Mesenchymal stem cell (in vitro differentiated cells and primary cell): ENCODE measurements around the gene ENPP6.

Experiments used
- DNase-seq: peaks from one replicate; pipeline ENCODE4 v3.0.0-alpha.2; 2013
- H2AFZ ChIP-seq: one replicate; pipeline ENCODE4 v1.6.1; 2013; ENCODE audit warnings: low read depth, mild to moderate bottlenecking, control low read depth, inconsistent platforms, low read length, moderate library complexity
- H2AK5ac ChIP-seq: 2 replicates; pipeline ENCODE4 v1.6.1; 2013; ENCODE audit warnings: low read length, moderate library complexity, mild to moderate bottlenecking, inconsistent platforms; ENCODE audit not compliant: severe bottlenecking
- H2BK120ac ChIP-seq: one replicate; pipeline ENCODE4 v1.6.1; 2013; ENCODE audit warnings: low read depth, mild to moderate bottlenecking, inconsistent platforms, low read length, moderate library complexity
- H2BK12ac ChIP-seq, 2 experiments: one replicate each; pipeline ENCODE4 v1.6.1; 2013; ENCODE audit warnings: inconsistent platforms in 2 of 2, low read length in 2 of 2, mild to moderate bottlenecking in 2 of 2, moderate library complexity in 2 of 2, control low read depth in 1 of 2
- H2BK15ac ChIP-seq: one replicate; pipeline ENCODE4 v1.6.1; 2013; ENCODE audit warnings: mild to moderate bottlenecking, low read depth, inconsistent platforms; ENCODE audit not compliant: poor library complexity, severe bottlenecking
- H2BK5ac ChIP-seq: 2 replicates; pipeline ENCODE4 v1.6.1; 2013; ENCODE audit warnings: low read depth, mild to moderate bottlenecking, low read length, control low read depth, inconsistent platforms; ENCODE audit not compliant: poor library complexity, severe bottlenecking
- H3K14ac ChIP-seq, 2 experiments: one replicate each; pipeline ENCODE4 v1.6.1; 2013; ENCODE audit warnings: inconsistent platforms in 2 of 2, low read length in 2 of 2, control low read depth in 1 of 2, mild to moderate bottlenecking in 1 of 2, moderate library complexity in 1 of 2
- H3K18ac ChIP-seq, 2 experiments: one replicate each; pipeline ENCODE4 v1.6.1; 2013; ENCODE audit warnings: inconsistent platforms in 2 of 2, low read length in 2 of 2, control low read depth in 1 of 2, low read depth in 1 of 2, mild to moderate bottlenecking in 1 of 2
- H3K23ac ChIP-seq, 2 experiments: one replicate each; pipeline ENCODE4 v1.6.1; 2013; ENCODE audit warnings: inconsistent platforms in 2 of 2, low read length in 2 of 2, mild to moderate bottlenecking in 2 of 2, moderate library complexity in 2 of 2, control low read depth in 1 of 2
- H3K27ac ChIP-seq: 2 replicates; pipeline ENCODE4 v1.5.1; 2013; ENCODE audit warnings: mild to moderate bottlenecking, moderate library complexity, low read length, control low read depth, inconsistent platforms; ENCODE audit not compliant: poor library complexity, severe bottlenecking
- H3K27me3 ChIP-seq, 2 experiments: 2 replicates each; pipeline versions ENCODE4 v1.6.1 to v1.7.0; 2013; ENCODE audit warnings: low read length in 2 of 2, mild to moderate bottlenecking in 2 of 2, moderate library complexity in 2 of 2, control low read depth in 1 of 2, inconsistent platforms in 1 of 2; ENCODE audit not compliant: control insufficient read depth in 1 of 2, insufficient read depth in 1 of 2
- H3K36me3 ChIP-seq, 2 experiments: 2 replicates each; pipeline versions ENCODE4 v1.6.1 to v1.7.0; 2013; ENCODE audit warnings: low read length in 2 of 2, control low read depth in 1 of 2, inconsistent platforms in 1 of 2, low read depth in 1 of 2, mild to moderate bottlenecking in 1 of 2; ENCODE audit not compliant: insufficient read depth in 2 of 2, control insufficient read depth in 1 of 2
- H3K4ac ChIP-seq, 2 experiments: one replicate each; pipeline ENCODE4 v1.6.1; 2013; ENCODE audit warnings: inconsistent platforms in 2 of 2, low read length in 2 of 2, mild to moderate bottlenecking in 2 of 2, moderate library complexity in 2 of 2, control low read depth in 1 of 2, low read depth in 1 of 2
- H3K4me1 ChIP-seq: 2 replicates; pipeline ENCODE4 v1.6.1; 2013; ENCODE audit warnings: low read depth, low read length, control low read depth; ENCODE audit not compliant: control insufficient read depth, insufficient read depth
- H3K4me2 ChIP-seq: 2 replicates; pipeline ENCODE4 v1.6.1; 2013; ENCODE audit warnings: low read length, mild to moderate bottlenecking, inconsistent platforms; ENCODE audit not compliant: poor library complexity, severe bottlenecking
- H3K4me3 ChIP-seq, 2 experiments: 2 replicates each; pipeline versions ENCODE4 v1.5.1 to v1.7.0; 2013; ENCODE audit warnings: low read length in 2 of 2, mild to moderate bottlenecking in 2 of 2, control low read depth in 1 of 2, low read depth in 1 of 2; ENCODE audit not compliant: insufficient read depth in 1 of 2
- H3K79me1 ChIP-seq: replicated peaks from 2 replicates; pipeline ENCODE4 v1.6.1; 2013; ENCODE audit warnings: mild to moderate bottlenecking, control low read depth, low read length, inconsistent platforms; ENCODE audit not compliant: poor library complexity, severe bottlenecking
- H3K9ac ChIP-seq: 2 replicates; pipeline ENCODE4 v1.7.0; 2013; ENCODE audit warnings: mild to moderate bottlenecking, low read length, moderate library complexity
- H3K9me3 ChIP-seq: 2 replicates; pipeline ENCODE4 v1.7.0; 2013; ENCODE audit warnings: mild to moderate bottlenecking, low read length; ENCODE audit not compliant: control insufficient read depth
- H4K8ac ChIP-seq: one replicate; pipeline ENCODE4 v1.6.1; 2013; ENCODE audit warnings: inconsistent platforms, mild to moderate bottlenecking, low read length, moderate library complexity
- H4K91ac ChIP-seq: one replicate; pipeline ENCODE4 v1.6.1; 2013; ENCODE audit warnings: mild to moderate bottlenecking, low read length, inconsistent platforms
- WGBS: methylation state at CpG from one replicate; pipeline ENCODE4 v1.1.7; 2013; ENCODE audit warnings: mixed read lengths; 5-methylcytosine and 5-hydroxymethylcytosine counted together

Gene ENPP6

DNA sequence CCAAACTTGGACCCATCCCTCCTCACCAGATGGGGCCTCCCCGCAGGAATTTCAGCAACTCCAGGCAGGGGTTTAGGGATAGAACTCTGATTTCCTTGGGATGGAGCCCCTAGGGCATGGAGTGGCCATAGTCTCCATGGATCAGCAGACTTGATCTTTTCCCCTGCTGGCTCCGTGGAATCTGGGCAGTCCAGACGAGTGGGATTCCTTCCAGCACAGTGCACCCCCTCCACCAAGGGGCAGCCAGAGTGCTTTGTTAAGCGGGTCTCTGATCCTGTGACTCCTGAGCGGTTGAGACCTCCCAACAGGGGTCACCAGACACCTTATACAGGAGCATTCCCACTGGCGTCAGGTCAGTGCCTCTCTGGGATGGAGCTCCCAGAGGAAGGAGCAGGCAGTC lies 40.4 kb downstream of the ENPP6 start:
- Histone ChIP-seq H4K91ac (no peak overlapping the region), H2AFZ (no peak overlapping the region), H3K4me2 (no peak overlapping the region), H3K4me1 (no peaks in the 10 kb centered on the region), H3K27ac (no peak overlapping the region), H2BK12ac (no peak overlapping the region), H3K9ac (no peak overlapping the region), H2BK15ac (no peak overlapping the region), H3K27me3 (peaks cover 0 to 4% of the 10 kb centered on the region in 2 experiments), H3K79me1 (no peaks in the 10 kb centered on the region), H4K8ac (no peak overlapping the region), H3K23ac (no peak overlapping the region), H3K36me3 (no peaks in the 10 kb centered on the region), H2AK5ac (no peak overlapping the region), H3K14ac (no peak overlapping the region), H3K4ac (no peak overlapping the region), H3K18ac (no peak overlapping the region), H2BK5ac (no peak overlapping the region), H3K4me3 (no peak overlapping the region), H3K9me3 (peaks cover 3% of the 10 kb centered on the region), H2BK120ac (no peak overlapping the region)
- WGBS = 60% methylated on average over 6 of the region's 6 CpGs
- DNase-seq = no peak

- Histone ChIP-seq H2BK120ac (no peak overlapping the region), H2BK15ac (no peak overlapping the region), H3K9me3 (no peaks in the 10 kb centered on the region), H3K18ac (no peak overlapping the region), H3K4me2 (no peak overlapping the region), H3K27me3 (peaks cover 0 to 11% of the 10 kb centered on the region in 2 experiments), H3K4me1 (no peaks in the 10 kb centered on the region), H2BK12ac (no peak overlapping the region), H3K27ac (no peak overlapping the region), H3K9ac (no peak overlapping the region), H3K36me3 (no peaks in the 10 kb centered on the region), H3K79me1 (no peaks in the 10 kb centered on the region), H3K4ac (no peak overlapping the region), H3K14ac (no peak overlapping the region), H2AK5ac (no peak overlapping the region), H2BK5ac (no peak overlapping the region), H3K4me3 (no peak overlapping the region), H4K91ac (no peak overlapping the region), H3K23ac (no peak overlapping the region), H4K8ac (no peak overlapping the region), H2AFZ (no peak overlapping the region)
- 83% methylated on average over 14 of the region's 16 CpGs for WGBS
- DNase-seq = no peak
Observed at GRCh38 chr4:184174571-184175488, 42.8 kb downstream of the ENPP6 start.

- H3K36me3 ChIP-seq = no peaks in the 10 kb centered on the region
- no peaks in the 10 kb centered on the region for H3K9me3 ChIP-seq
- H3K18ac ChIP-seq = no peak overlapping the region
- no peaks in the 10 kb centered on the region for H3K79me1 ChIP-seq
- no peak overlapping the region for H2AK5ac ChIP-seq
- no peak overlapping the region for H3K27ac ChIP-seq
- H4K8ac ChIP-seq = no peak overlapping the region
- 18% methylated on average over 1 of the region's 1 CpG for WGBS
- H2BK120ac ChIP-seq = no peak overlapping the region
- H3K4ac ChIP-seq = no peak overlapping the region
- H2BK5ac ChIP-seq = no peak overlapping the region
- no peak overlapping the region for H3K4me2 ChIP-seq
- no peak overlapping the region for H3K9ac ChIP-seq
- no peak overlapping the region for H2AFZ ChIP-seq
- H3K23ac ChIP-seq = no peak overlapping the region
- H3K4me1 ChIP-seq = peaks cover 2% of the 10 kb centered on the region
- no peak overlapping the region for H4K91ac ChIP-seq
- DNase-seq = peak; percentile 31
- H3K14ac ChIP-seq = no peak overlapping the region
- no peak overlapping the region for H3K4me3 ChIP-seq
- no peak overlapping the region for H2BK15ac ChIP-seq
- H3K27me3 ChIP-seq = peaks cover 14 to 30% of the 10 kb centered on the region in 2 experiments
- H2BK12ac ChIP-seq = no peak overlapping the region
Observed at GRCh38 chr4:184171011-184171410, 46.7 kb downstream of the ENPP6 start.

GRCh38 chr4:184169225-184169867 lies 48.3 kb downstream of the ENPP6 start:
- Histone ChIP-seq H2AFZ (no peak overlapping the region), H3K9me3 (no peaks in the 10 kb centered on the region), H3K4me3 (no peak overlapping the region), H3K36me3 (no peaks in the 10 kb centered on the region), H3K4me1 (peaks cover 2% of the 10 kb centered on the region), H3K79me1 (no peaks in the 10 kb centered on the region), H3K18ac (no peak overlapping the region), H3K23ac (no peak overlapping the region), H3K27ac (no peak overlapping the region), H2BK15ac (no peak overlapping the region), H2BK12ac (no peak overlapping the region), H4K91ac (no peak overlapping the region), H3K14ac (no peak overlapping the region), H2AK5ac (no peak overlapping the region), H3K4ac (no peak overlapping the region), H3K27me3 (peaks cover 26 to 47% of the 10 kb centered on the region in 2 experiments), H4K8ac (no peak overlapping the region), H2BK120ac (no peak overlapping the region), H3K4me2 (no peak overlapping the region), H2BK5ac (no peak overlapping the region), H3K9ac (no peak overlapping the region)
- no peak for DNase-seq
- 88% methylated on average over 16 of the region's 17 CpGs for WGBS
